C4-2B (cell line): ENCODE results near the gene MSX2.

Experiments used
- ZFX ChIP-seq: fragments of 450-650 bp; IDR thresholded peaks from 2 replicates; pipeline ENCODE4 v1.6.1; 2017
- TF ChIP-seq, protein P1 (sequence below): fragments of 450-650 bp; conservative IDR thresholded peaks from 2 replicates; pipeline ENCODE4 v1.5.1; 2017; ENCODE audit warnings: mild to moderate bottlenecking

DNA sequence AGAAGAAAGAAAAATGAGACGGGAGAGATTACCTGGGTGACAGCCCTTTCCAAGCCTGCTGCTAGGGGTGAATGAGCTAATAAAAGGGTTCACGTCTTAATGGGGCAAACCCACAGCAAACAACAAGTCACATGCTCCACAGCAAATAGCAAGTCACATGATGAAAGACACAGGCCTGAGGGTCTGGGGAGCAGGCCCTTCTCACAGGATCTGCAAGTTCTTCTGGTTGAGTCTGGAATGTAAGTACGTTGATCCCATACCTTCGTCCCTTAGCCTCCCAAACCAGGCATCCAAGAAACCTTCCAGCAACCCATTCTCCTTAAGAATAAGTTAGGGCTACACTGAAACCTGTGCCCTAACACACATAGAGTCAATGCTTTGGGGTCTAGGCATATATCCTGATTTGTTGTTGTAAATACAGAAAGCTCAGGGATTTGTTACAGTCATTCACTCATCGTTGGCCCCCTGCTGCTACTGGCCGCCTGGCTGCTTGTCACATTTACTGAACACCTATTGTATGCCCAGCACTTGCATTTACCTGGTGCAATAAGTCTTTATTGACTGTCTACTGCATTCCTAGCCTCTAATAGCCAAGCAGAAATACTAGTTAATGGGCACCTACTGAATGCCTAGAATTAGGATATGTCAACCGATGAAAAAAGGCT lies 43.3 kb upstream of the MSX2 start:
- TF ChIP-seq, protein P1, sequence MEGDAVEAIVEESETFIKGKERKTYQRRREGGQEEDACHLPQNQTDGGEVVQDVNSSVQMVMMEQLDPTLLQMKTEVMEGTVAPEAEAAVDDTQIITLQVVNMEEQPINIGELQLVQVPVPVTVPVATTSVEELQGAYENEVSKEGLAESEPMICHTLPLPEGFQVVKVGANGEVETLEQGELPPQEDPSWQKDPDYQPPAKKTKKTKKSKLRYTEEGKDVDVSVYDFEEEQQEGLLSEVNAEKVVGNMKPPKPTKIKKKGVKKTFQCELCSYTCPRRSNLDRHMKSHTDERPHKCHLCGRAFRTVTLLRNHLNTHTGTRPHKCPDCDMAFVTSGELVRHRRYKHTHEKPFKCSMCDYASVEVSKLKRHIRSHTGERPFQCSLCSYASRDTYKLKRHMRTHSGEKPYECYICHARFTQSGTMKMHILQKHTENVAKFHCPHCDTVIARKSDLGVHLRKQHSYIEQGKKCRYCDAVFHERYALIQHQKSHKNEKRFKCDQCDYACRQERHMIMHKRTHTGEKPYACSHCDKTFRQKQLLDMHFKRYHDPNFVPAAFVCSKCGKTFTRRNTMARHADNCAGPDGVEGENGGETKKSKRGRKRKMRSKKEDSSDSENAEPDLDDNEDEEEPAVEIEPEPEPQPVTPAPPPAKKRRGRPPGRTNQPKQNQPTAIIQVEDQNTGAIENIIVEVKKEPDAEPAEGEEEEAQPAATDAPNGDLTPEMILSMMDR: no peak
- no peak for TF ChIP-seq ZFX
